ENCODE data around the gene ADM2.

The ADM2 gene

DNA sequence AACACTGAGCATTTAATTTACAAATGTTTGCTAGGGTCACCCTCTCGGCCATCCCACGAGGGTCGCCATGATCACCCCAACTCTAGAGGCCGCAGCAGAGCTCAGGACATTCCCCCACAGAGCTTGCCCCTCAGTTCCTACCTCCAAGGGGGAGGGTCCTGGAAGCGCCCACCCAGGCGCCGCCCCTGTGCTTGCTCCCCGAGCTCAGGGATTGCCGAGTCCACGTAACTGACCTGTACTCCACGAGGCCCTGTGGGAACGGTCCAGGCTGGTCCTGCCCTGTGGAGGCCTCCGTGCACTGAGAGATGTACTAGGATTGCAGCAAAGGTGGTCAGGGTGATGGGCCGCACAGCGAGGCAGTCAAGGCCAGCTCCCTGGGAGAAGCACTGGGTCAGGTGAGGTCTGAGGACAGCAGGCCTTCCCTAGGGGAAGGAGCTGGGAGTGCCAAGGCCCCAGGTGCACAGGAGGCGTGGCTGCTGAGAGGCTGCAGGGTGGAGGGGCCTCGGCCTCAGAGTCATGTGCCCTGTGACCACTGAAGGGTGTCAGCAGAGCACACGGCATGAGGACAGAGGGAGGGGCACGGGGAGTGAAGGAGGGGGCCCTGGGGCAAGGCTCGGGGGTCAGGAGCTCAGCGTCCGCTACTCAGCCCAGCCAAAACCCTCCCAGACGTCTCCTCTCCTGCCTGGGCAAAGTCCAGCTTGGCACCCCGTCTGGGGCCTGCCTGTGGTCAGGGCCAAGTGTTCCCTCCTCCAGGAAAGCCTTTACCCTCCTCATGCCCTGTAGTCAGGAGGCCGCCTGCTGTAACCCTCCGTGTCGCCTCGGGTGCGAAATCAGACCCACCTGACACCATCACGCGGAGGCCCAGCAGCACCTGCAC, 2.9 kb downstream of the ADM2 start:
- no peak for DNase-seq (ENCODE audit: low read depth, low spot score)

- no peak for DNase-seq (ENCODE audit: low read depth, low spot score)
Measured at GRCh38 chr22:50485221-50486131, 4.1 kb downstream of the ADM2 start.

DNA sequence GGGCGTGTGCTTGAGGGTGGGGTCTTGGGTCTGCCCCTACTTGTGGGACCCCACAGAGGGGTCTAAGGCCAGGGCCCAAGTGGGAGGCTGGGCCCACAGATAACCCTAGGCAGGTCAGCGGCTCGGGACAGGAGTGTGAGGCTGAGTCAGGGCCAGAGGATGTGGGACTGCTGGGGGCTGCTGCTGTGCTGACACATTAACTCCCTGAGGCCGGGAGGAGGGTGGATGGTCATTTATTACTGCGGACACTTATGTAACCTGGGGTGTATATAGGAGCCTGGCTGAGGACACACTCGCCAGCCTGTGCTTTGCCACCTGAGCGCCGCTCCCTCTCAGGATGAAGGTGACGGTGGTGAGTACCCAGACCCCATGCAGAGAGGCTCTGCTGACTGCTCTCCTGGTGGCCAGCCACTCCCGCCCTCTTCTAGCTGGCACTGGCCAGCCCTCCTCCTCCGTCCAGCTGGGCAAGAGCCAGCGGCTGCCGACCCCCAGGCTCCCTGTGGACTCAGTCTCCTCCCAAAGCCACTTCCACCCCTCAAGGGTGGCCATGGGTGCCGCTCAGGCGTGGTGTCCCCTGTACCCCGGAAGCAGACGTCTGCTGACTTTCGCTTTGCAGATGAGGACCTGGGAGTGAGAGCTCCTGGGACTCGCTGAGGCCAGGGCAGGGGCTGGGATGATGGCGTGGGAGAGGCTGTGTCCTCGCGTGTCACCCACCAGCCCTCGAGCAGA, 5.4 kb downstream of the ADM2 start, which contains the start of gene MIOX:
MIOX (plus strand) TSS at position 299 of the 729 bp plus-strand sequence; CDS start at position 338, 39 bp downstream.
- DNase-seq (ENCODE audit: low read depth, low spot score) = no peak

DNA sequence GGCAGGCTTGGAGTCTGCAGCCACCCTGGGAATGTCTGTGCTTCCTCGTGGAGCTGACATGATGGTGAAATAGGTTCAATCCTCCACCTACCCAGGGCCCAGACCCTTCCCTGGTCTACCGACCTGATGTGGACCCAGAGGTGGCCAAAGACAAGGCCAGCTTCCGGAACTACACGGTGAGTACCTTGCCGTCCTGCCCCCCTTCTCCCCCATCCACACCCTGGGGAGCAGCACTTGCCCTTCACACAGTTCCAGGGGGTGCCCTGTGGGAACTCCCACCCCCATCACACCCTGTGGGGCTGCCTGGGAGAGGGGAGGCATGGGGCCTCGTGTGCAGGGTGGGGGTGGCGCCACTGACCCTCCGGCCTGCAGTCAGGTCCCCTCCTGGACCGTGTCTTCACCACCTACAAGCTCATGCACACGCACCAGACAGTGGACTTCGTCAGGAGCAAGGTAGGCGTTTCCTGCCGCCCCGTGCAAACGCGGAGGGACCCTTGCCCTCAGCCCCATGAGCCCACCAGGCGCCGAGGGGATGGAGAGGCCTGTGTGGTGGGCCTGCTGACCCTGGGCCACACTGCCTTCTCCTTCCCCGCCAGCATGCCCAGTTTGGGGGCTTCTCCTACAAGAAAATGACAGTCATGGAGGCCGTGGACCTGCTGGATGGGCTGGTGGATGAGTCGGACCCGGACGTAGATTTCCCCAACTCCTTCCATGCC, 6.1 kb downstream of the ADM2 start:
- no peak for DNase-seq (ENCODE audit: low read depth, low spot score)

- DNase-seq (ENCODE audit: low read depth, low spot score) = no peak
Measured at GRCh38 chr22:50488006-50488677, 6.8 kb downstream of the ADM2 start.

GRCh38 chr22:50488886-50489285, 7.5 kb downstream of the ADM2 start:
- no peak for DNase-seq (ENCODE audit: low read depth, low spot score)

DNA sequence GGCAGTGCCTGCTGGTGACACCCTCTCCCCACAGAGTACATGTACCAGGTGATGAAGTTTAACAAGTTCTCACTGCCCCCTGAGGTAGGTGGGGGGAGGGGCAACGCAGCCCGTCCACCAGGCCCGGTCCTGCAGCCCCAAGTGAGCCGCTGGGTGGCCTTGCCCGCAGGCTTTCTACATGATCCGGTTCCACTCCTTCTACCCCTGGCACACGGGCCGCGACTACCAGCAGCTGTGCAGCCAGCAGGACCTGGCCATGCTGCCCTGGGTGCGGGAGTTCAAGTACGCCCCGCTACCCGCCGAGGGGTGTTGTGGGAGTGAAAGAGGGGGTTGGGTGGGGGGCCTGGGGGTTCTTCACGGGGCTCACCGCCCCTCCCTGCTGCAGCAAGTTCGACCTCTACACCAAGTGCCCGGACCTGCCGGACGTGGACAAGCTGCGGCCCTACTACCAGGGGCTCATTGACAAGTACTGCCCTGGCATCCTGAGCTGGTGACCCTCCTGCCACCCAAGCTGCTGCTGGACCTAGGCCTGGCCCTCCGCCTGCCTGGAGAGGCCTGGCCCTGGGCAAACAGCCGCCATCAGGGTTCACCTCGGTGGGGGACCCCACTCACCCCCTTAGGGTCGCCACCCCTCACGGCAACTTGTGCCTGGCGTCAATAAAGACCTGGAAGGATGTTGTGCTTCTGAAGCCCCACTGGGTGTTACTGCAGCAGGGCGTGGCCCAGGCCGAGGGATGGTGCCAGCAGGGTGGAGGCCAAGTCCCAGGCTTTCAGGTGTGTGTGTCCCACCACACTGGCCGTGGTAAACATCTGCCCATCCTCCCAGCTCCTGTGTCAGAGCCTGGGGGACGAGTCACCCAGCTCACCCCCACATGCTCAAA, 8.3 kb downstream of the ADM2 start:
- no peak for DNase-seq (ENCODE audit: low read depth, low spot score)

- DNase-seq (ENCODE audit: low read depth, low spot score) = no peak
Measured at GRCh38 chr22:50490531-50491308, 9.4 kb downstream of the ADM2 start.

DNA sequence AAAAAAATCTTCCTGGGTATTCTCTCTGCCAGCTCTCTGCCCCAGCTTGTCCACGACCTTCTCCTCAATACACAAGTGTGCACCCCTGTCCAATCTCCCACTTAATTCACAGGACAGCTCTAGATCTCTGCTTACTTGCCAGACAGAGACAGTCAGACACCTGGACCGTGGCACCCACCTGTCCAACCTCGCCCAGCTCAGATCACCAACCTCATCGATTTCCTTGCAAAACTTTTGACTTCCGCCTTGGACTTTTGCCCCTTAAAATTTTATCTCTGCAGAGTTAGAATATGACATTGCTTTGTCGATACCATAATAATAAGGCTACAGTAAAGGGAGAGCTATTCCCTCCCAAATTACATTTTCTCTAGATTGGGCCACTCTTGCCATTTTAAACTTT, 15.8 kb downstream of the ADM2 start:
- DNase-seq (ENCODE audit: low read depth, low spot score) = no peak

DNA sequence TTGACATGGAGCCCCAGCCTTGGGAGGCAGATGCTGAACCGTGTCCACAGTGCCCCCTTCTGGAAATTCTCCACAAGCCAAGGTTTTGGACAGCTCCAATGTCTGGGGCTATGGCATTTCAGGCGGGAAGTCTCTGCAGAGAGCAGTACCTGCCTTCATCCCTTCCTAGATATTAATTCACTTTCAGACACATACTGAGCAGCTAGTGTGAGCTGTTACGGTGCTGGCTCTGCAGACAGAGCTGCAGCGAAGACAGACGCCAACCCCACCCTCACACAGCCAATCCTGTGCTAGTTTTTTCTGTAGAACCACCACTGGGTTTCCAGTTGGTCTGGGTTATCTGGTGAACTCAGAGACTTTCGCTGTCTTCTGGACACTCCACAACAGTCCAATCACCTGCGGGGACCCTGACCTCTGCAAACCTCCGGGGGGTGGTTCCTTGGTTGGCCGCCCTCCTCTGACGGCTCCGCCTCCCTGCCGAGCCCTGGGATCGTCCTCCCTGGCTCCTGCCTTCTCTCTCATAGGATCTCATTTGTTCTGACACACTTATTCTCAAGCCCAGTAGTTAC, 17.1 kb downstream of the ADM2 start:
- no peak for DNase-seq (ENCODE audit: low read depth, low spot score)

GRCh38 chr22:50500452-50500851, 19.1 kb downstream of the ADM2 start:
- no peak for DNase-seq (ENCODE audit: low read depth, low spot score)

GRCh38 chr22:50502096-50502495, 20.8 kb downstream of the ADM2 start:
- DNase-seq (ENCODE audit: low read depth, low spot score) = no peak

DNA sequence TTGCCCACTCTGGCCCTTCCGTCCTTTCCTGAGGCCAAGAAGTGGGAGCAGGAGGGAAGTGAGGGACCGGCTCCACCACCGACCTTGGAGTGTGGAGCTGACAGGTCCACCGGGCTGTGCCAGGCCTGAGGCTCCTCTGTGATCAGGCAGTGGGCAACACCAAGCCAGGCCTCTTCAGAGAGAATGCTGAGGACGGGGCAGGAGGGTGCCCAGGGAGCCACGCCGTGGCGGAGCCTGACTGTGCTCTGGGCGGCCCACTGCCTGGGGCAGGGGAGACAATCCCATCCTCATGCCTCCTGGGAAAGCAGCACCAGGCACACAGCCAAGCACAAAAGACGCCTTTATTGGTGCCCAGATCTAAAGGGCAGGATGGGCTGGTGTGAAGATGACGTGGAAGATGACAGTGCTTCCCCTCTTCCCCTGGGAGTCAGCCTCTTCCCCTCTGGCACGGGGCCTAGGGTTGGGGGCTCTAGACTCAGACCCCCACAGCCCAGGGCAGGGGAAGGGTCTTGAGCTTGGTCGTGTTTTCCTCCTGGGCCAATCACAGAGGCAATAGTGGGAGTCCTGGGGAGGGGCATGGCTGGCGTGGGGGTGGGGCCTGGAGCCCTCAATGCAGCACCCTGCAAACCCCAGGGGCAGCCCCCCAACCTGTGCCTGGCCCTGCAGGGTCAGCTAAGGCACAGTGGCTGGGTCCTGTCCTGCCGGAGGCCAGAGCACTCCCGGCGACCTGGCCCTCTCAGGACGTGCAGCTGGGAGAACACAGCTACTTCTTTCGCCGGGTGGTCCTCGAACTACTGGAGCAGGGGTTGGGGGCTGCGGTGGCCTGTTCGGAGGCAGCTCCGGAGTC, 21.5 kb downstream of the ADM2 start:
- no peak for DNase-seq (ENCODE audit: low read depth, low spot score)

DNA sequence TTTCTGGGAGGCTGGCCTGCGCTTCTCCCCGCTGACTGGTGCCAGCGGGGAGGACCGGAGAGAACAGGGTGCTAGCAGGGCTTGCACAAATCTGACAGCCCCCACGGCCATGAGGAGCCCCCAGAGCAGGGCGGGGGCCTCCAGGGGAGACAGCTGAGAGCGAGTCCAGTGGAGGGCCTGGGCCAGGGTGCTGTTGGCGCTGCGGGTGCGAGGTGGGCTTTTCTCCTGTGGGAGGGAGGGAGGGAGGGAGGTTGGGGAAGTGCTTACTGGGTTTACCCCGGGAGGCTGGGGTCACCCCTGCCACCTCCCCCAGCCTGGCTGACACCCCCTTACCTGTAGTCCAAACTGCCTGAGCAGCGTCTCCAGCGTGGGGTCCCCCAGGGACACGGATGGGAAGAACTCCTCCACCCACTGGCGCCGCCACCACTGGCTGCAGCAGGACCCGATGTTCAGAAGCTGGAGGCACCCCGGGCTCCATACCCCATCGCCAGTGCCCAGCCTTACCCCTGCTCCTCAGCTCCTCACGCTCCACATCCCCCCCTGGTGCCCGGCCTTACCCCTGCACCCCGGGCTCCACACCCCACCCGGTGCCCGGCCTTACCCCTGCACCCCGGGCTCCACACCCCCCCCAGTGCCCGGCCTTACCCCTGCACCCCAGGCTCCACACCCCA, 22.3 kb downstream of the ADM2 start:
- DNase-seq (ENCODE audit: low read depth, low spot score) = no peak

DNA sequence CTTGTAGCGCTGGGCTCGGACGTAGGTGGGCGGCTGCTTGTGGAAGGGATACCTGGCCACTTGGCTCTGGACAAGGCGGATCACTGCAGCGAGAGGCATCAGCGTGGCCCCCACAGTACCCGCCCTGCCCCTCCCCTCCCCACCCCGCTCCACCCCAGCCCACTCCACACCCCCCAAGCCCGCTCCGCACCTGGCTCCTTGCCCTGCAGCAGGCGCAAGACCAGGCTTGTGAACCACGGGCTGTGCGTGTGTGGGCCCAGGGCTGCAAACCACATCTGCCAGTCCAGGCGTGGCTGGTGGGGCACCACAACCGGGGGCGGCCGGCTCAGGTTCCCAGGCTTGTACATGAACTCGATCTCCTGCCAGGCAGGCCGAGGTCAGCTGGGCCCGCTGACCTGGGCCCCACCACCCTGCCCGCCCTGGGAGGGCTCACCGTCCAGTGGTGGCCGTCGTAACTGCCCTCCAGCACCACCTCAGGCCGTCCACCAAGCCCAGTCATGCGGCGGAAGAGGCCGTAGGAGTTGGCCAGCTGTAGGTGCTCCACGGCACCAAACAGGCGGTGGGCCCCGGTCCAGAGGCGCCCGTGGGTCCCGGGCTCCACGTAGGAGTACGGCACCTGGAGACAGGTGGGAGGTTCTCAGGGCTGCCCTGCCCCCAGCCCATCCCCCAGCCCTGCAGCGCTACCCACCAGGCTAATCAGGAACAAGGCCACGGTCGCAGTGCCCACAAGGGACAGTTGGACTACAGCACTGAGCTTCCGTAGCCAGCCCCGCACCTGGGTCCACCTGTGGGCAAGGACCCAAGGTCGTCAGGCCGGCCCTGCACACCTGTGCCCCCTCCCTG, 23.2 kb downstream of the ADM2 start:
- DNase-seq (ENCODE audit: low read depth, low spot score) = no peak

GRCh38 chr22:50505276-50505775, 24.0 kb downstream of the ADM2 start:
- no peak for DNase-seq (ENCODE audit: low read depth, low spot score)
